ENCODE data around the gene EFNA5. TPM values are rescaled to one million over a fixed set of nuclear protein-coding genes. Genes with fewer than 3 reads are reported as not detected.

Gene EFNA5
- total RNA-seq, 4 donors from 2014 or later, result 6.8 to 17.9 (median 11.5) TPM

- Histone ChIP-seq H3K4me3 (peak overlapping the region in 1 of 4 donors; percentile 31), H3K4me1 (peaks cover 4 to 51% (median 7%) of the 10 kb centered on the region in 3 donors), H3K9me3 (no peaks in the 10 kb centered on the region), H3K36me3 (no peaks in the 10 kb centered on the region), H3K27me3 (no peaks in the 10 kb centered on the region), H3K27ac (peak overlapping the region in 3 of 4 donors; percentile 53 to 66 (median 57))
- no peak for DNase-seq
- intact Hi-C loops (cut with DNase I), result no loop called here
- TF ChIP-seq CTCF (IDR thresholded peaks at IDR 0.05), result no peak
- no peak for TF ChIP-seq POLR2A (IDR thresholded peaks at IDR 0.05)
- WGBS, 2 donors, result 13 to 26% methylated on average over 5 to 6 of the region's 6 CpGs
Observed at GRCh38 chr5:107519900-107520354, 150.8 kb downstream of the EFNA5 start.

DNA sequence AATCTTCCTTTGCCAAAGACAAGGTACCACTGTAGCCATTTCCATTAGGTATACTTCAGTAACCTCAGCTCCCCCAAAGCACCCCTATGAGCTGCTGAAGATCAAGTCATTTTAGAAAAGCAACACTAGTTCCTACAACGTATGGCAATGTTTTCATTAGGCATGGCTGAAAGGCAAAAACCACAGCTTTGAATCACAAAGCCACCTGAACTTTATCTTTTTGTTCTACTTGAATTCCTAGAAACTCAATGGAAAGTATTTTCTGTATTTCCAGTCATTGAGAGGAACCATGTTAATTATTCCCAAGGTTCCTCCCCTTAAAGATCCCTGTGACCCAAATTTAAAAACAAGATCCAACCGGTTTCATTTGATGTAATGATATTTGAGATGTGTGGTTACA is 152.1 kb downstream of the EFNA5 start:
- DNase-seq, result no peak
- WGBS, 2 donors, result 71 to 73% methylated on average over 2 of the region's 2 CpGs
- intact Hi-C loops (cut with DNase I), result no loop called here
- Histone ChIP-seq H3K36me3 (no peaks in the 10 kb centered on the region), H3K27me3 (no peaks in the 10 kb centered on the region), H3K4me3 (no peak overlapping the region), H3K27ac (no peak overlapping the region), H3K9me3 (no peaks in the 10 kb centered on the region), H3K4me1 (peaks cover 0 to 38% (median 7%) of the 10 kb centered on the region in 3 donors)
- TF ChIP-seq POLR2A (IDR thresholded peaks at IDR 0.05), result no peak
- TF ChIP-seq CTCF (IDR thresholded peaks at IDR 0.05), result no peak

GRCh38 chr5:107518190-107518589 is 152.5 kb downstream of the EFNA5 start:
- H3K4me1 ChIP-seq, result peaks cover 0 to 34% (median 7%) of the 10 kb centered on the region in 3 donors
- no peak for TF ChIP-seq POLR2A (IDR thresholded peaks at IDR 0.05)
- H3K4me3 ChIP-seq, result no peak overlapping the region
- WGBS, 2 donors, result 78 to 80% methylated on average over 6 of the region's 6 CpGs
- no peak overlapping the region for H3K27ac ChIP-seq
- H3K36me3 ChIP-seq, result no peaks in the 10 kb centered on the region
- no peaks in the 10 kb centered on the region for H3K9me3 ChIP-seq
- no peak for DNase-seq
- H3K27me3 ChIP-seq, result no peaks in the 10 kb centered on the region
- intact Hi-C loops (cut with DNase I), result no loop called here

- H3K4me1 ChIP-seq, result peaks cover 0 to 26% (median 7%) of the 10 kb centered on the region in 3 donors
- H3K27ac ChIP-seq, result no peak overlapping the region
- no peak overlapping the region for H3K4me3 ChIP-seq
- 75 to 82% methylated on average over 10 of the region's 10 CpGs for WGBS, 2 donors
- TF ChIP-seq CTCF (IDR thresholded peaks at IDR 0.05) (no peak), POLR2A (IDR thresholded peaks at IDR 0.05) (no peak)
- H3K36me3 ChIP-seq, result no peaks in the 10 kb centered on the region
- no peak for DNase-seq
- H3K27me3 ChIP-seq, result no peaks in the 10 kb centered on the region
- no peaks in the 10 kb centered on the region for H3K9me3 ChIP-seq
- intact Hi-C loops (cut with DNase I), result no loop called here
Observed at GRCh38 chr5:107517185-107518033, 153.3 kb downstream of the EFNA5 start.

DNA sequence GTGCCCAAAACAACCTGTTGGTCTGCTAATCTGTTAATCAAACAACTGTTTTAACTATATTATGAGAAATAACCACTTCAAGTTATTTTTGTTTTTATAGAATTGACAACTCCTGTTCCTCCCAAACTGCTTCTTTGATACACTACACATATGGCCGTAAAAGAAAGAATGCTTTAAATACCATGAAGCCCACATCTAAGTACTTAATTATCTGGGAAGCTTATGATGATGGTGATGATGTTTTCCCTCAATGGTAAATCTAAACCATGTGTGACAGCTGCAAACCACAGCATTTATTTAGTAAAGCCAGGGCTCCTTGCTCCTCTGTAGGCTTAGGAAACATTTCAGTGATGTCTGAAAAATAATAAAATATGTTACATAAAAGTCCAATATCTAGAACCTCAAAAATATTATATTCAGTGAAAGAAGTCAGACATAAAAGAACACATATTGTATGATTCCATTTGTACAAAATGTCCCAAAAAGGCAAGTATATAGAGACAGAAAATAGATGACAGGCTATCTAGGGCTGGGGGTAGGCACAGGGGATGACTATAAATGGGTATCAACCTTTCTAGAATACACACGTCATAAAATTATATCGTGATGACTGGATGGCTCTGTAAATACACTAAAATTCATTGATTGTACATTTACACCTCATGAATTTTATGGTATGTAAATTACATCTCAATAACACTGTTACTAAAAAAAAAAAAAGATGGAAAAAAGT is 154.1 kb downstream of the EFNA5 start:
- TF ChIP-seq POLR2A (IDR thresholded peaks at IDR 0.05) (no peak), CTCF (IDR thresholded peaks at IDR 0.05) (no peak)
- Histone ChIP-seq H3K27me3 (no peaks in the 10 kb centered on the region), H3K36me3 (no peaks in the 10 kb centered on the region), H3K4me1 (peaks cover 0 to 25% (median 7%) of the 10 kb centered on the region in 3 donors), H3K9me3 (no peaks in the 10 kb centered on the region), H3K4me3 (no peak overlapping the region), H3K27ac (no peak overlapping the region)
- 67 to 93% methylated on average over 3 of the region's 3 CpGs for WGBS, 2 donors
- intact Hi-C loops (cut with DNase I), result no loop called here
- DNase-seq, result no peak

Measured in esophagus squamous epithelium (tissue), 5 donors.